Measurements from ENCODE around the gene OR2A5.

DNA sequence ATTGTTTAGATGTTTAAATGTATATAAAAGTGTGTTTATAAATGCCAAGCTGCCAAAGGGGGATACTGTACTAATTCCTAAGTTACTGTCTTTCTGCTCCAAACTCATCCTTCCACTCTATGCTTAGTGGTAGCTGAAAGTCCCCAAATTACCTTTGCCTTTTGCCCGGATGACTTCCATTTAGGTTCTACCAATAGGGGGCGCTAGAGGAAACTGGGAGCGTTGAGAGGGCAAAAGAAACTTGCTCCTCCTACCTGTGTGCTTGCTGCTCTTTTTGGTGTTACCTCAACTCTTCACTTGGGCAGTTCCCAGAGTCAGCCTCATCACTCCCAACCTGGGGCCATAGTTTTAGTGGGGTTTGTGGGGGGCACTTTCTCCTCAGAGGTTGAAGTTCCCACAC is 15.0 kb downstream of the OR2A5 start:
- peak; percentile 69 for TF ChIP-seq CTCF (conservative IDR thresholded peaks at IDR 0.05; ENCODE audit: low read length)
- no peak for TF ChIP-seq EZH2phosphoT487 (IDR thresholded peaks at IDR 0.05; ENCODE audit: borderline replicate concordance)

Data from Loucy (cell line).